Epidermal melanocyte (primary cell): ENCODE measurements around the gene MYLK.

ENCODE experiments used
- DNase-seq: peaks from one replicate; pipeline ENCODE4 v3.0.0; 2011; ENCODE audit warnings: low spot score; ENCODE audit not compliant: insufficient read length

The MYLK gene

GRCh38 chr3:123877965-123878364, 6.2 kb downstream of the MYLK start:
- DNase-seq = no peak

- no peak for DNase-seq
Measured at GRCh38 chr3:123877466-123877865, 6.7 kb downstream of the MYLK start.

- no peak for DNase-seq
Measured at GRCh38 chr3:123876858-123877257, 7.3 kb downstream of the MYLK start.

GRCh38 chr3:123872621-123873020, 11.5 kb downstream of the MYLK start:
- DNase-seq = no peak

GRCh38 chr3:123871946-123872345, 12.2 kb downstream of the MYLK start:
- DNase-seq = no peak

GRCh38 chr3:123870033-123870432, 14.1 kb downstream of the MYLK start:
- DNase-seq = no peak

GRCh38 chr3:123869165-123869564, 15.0 kb downstream of the MYLK start:
- DNase-seq = no peak

GRCh38 chr3:123864706-123865105, 19.4 kb downstream of the MYLK start:
- no peak for DNase-seq

GRCh38 chr3:123862152-123862551, 22.0 kb downstream of the MYLK start:
- no peak for DNase-seq

- no peak for DNase-seq
Measured at GRCh38 chr3:123861081-123861836, 22.9 kb downstream of the MYLK start.

GRCh38 chr3:123859177-123859576, 25.0 kb downstream of the MYLK start:
- no peak for DNase-seq

GRCh38 chr3:123854905-123855304, 29.2 kb downstream of the MYLK start:
- no peak for DNase-seq

GRCh38 chr3:123853686-123854372, 30.3 kb downstream of the MYLK start:
- DNase-seq = no peak

GRCh38 chr3:123847209-123847608, 36.9 kb downstream of the MYLK start:
- DNase-seq = no peak

- no peak for DNase-seq
Measured at GRCh38 chr3:123843668-123844067, 40.5 kb downstream of the MYLK start.

- no peak for DNase-seq
Measured at GRCh38 chr3:123842711-123843110, 41.4 kb downstream of the MYLK start.

GRCh38 chr3:123841476-123842238, 42.5 kb downstream of the MYLK start:
- no peak for DNase-seq

- no peak for DNase-seq
Measured at GRCh38 chr3:123840961-123841360, 43.2 kb downstream of the MYLK start.

GRCh38 chr3:123837858-123838257, 46.3 kb downstream of the MYLK start:
- DNase-seq = no peak

GRCh38 chr3:123834631-123835030, 49.5 kb downstream of the MYLK start:
- DNase-seq = no peak

- DNase-seq = no peak
Measured at GRCh38 chr3:123833398-123833785, 50.7 kb downstream of the MYLK start.

GRCh38 chr3:123832692-123833397, 51.3 kb downstream of the MYLK start:
- DNase-seq = no peak
